Muscle layer of duodenum (tissue), 2 donors: ENCODE measurements around the gene UNC50.
"Not testable (repeated sequence)": the region's sequence is repeated elsewhere in the genome, so short reads cannot be mapped to it uniquely, and the experiment has no call there.

Experiments used
- H3K27ac ChIP-seq: one replicate; pipeline ENCODE4 v1.7.0; 2013; ENCODE audit warnings: mild to moderate bottlenecking, low read length
- H3K27me3 ChIP-seq: one replicate; pipeline ENCODE4 v1.7.0; 2013; ENCODE audit warnings: low read depth, mild to moderate bottlenecking, control low read depth, low read length
- H3K36me3 ChIP-seq, 2 donors: one replicate each; pipeline ENCODE4 v1.7.0; 2013; ENCODE audit warnings: low read length in 2 of 2, control low read depth in 1 of 2, mild to moderate bottlenecking in 1 of 2; ENCODE audit not compliant: insufficient read depth in 2 of 2, control insufficient read depth in 1 of 2
- H3K4me1 ChIP-seq, 2 donors: one replicate each; pipeline ENCODE4 v1.7.0; 2013; ENCODE audit warnings: low read length in 2 of 2, mild to moderate bottlenecking in 2 of 2, control low read depth in 1 of 2, moderate library complexity in 1 of 2; ENCODE audit not compliant: insufficient read depth in 2 of 2, control insufficient read depth in 1 of 2
- H3K4me3 ChIP-seq, 2 donors: one replicate each; pipeline ENCODE4 v1.7.0; 2013; ENCODE audit warnings: low read length in 2 of 2, low read depth in 1 of 2, mild to moderate bottlenecking in 1 of 2
- H3K9me3 ChIP-seq, 2 donors: one replicate each; pipeline ENCODE4 v1.7.0; 2013; ENCODE audit warnings: low read length in 2 of 2, control low read depth in 1 of 2, mild to moderate bottlenecking in 1 of 2; ENCODE audit not compliant: control insufficient read depth in 1 of 2
- donor health status: healthy.

The UNC50 gene

GRCh38 chr2:98654699-98655495 lies 46.5 kb downstream of the UNC50 start:
- Histone ChIP-seq H3K9me3 (no peaks in the 10 kb centered on the region), H3K27ac (no peak overlapping the region), H3K4me1 (no peaks in the 10 kb centered on the region), H3K4me3 (no peak overlapping the region), H3K36me3 (no peaks in the 10 kb centered on the region), H3K27me3 (no peaks in the 10 kb centered on the region)

- H3K36me3 ChIP-seq, result peaks cover 0 to 12% of the 10 kb centered on the region in 2 donors
- H3K4me1 ChIP-seq, result no peaks in the 10 kb centered on the region
- H3K27me3 ChIP-seq, result no peaks in the 10 kb centered on the region
- H3K27ac ChIP-seq, result no peak overlapping the region
- H3K9me3 ChIP-seq, result no peaks in the 10 kb centered on the region
- no peak overlapping the region for H3K4me3 ChIP-seq
Measured at GRCh38 chr2:98656800-98657199, 48.4 kb downstream of the UNC50 start.

DNA sequence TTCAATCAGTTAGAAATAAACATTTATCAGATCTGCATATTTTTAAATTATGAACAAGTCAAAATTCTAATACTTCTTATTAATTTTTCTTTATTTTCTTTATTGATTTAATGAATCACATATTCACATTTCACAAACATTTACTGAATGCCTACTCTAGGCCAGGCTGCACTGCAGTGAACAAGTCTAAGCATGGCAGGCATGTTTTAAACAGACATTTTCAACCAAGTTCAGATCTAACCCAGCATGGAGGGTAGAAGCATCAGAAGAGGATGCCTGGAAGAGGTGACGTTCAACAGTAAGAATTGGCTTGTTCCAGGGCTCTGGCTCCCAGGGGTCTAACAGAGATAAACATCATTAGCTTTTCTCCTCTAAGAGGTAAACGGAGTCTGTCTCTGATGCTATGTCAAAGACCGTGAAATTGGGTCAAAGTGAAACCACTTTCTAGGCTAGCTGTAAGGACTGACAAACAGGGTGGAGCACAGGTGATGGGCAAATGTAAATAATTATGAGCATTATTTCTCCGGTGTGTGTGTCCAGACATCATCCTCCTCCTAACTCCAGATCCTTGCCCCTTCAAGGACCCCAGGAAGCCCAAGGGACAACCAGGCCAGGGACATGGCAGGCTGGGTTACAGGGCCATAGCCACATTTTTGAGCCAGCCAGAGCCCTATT lies 50.6 kb downstream of the UNC50 start:
- peaks cover 0 to 12% of the 10 kb centered on the region in 2 donors for H3K36me3 ChIP-seq
- no peaks in the 10 kb centered on the region for H3K4me1 ChIP-seq
- H3K4me3 ChIP-seq, result no peak overlapping the region
- no peak overlapping the region for H3K27ac ChIP-seq
- no peaks in the 10 kb centered on the region for H3K27me3 ChIP-seq
- no peaks in the 10 kb centered on the region for H3K9me3 ChIP-seq

GRCh38 chr2:98659491-98659840 lies 51.1 kb downstream of the UNC50 start:
- peaks cover 0 to 15% of the 10 kb centered on the region in 2 donors for H3K36me3 ChIP-seq
- H3K27me3 ChIP-seq, H3K4me3 ChIP-seq, H3K4me1 ChIP-seq, H3K9me3 ChIP-seq, H3K27ac ChIP-seq: not testable (repeated sequence)

- H3K27ac ChIP-seq, result no peak overlapping the region
Measured at GRCh38 chr2:98663511-98664090, 55.2 kb downstream of the UNC50 start.

GRCh38 chr2:98664323-98664722 lies 55.9 kb downstream of the UNC50 start:
- no peaks in the 10 kb centered on the region for H3K9me3 ChIP-seq
- peaks cover 0 to 16% of the 10 kb centered on the region in 2 donors for H3K36me3 ChIP-seq
- no peak overlapping the region for H3K27ac ChIP-seq
- no peak overlapping the region for H3K4me3 ChIP-seq
- no peaks in the 10 kb centered on the region for H3K4me1 ChIP-seq
- H3K27me3 ChIP-seq, result no peaks in the 10 kb centered on the region

More at GRCh38 chr2:98663511-98664090, 55.2 kb downstream of the UNC50 start:
- Histone ChIP-seq H3K27me3 (no peaks in the 10 kb centered on the region), H3K4me1 (no peaks in the 10 kb centered on the region), H3K4me3 (no peak overlapping the region), H3K36me3 (peaks cover 0 to 16% of the 10 kb centered on the region in 2 donors), H3K9me3 (no peaks in the 10 kb centered on the region)

DNA sequence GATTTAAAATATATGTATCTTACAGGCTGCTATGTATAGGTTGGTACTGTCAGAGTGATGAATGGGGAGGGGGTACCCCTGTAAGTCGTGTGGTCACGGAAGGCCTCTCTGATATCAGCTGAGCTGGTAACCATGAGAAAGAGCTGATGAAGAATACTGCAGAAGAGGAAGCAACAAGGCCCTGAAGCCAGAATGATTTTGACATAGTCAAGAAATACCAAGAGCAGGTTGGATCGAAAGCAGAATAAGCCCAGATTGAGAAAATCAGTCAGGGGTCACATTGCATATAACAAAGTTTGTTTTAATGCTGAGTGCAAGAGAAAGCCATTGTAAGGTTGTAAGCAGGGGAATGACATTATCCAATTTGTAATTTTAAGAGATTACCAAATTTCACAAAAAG lies 57.3 kb downstream of the UNC50 start:
- H3K36me3 ChIP-seq, result peaks cover 6 to 13% of the 10 kb centered on the region in 2 donors
- no peak overlapping the region for H3K4me3 ChIP-seq
- H3K9me3 ChIP-seq, result no peaks in the 10 kb centered on the region
- H3K27ac ChIP-seq, result no peak overlapping the region
- no peaks in the 10 kb centered on the region for H3K27me3 ChIP-seq
- H3K4me1 ChIP-seq, result no peaks in the 10 kb centered on the region
